HG02571 (cell line): Measurements from ENCODE around the gene USP21.
A peak's percentile ranks its signal among the peaks of the same experiment; 100 is the strongest.

ENCODE experiments used
- ATAC-seq: cut with Tn5 transposase; IDR thresholded peaks from one replicate; pipeline ENCODE4 v1.9.1; 2021; ENCODE audit warnings: mild to moderate bottlenecking, moderate library complexity; ENCODE audit not compliant: unreplicated experiment

The USP21 gene

GRCh38 chr1:161192476-161193465 is 33.5 kb downstream of the USP21 start:
- no peak for ATAC-seq

GRCh38 chr1:161193561-161194235 is 34.4 kb downstream of the USP21 start:
- no peak for ATAC-seq

- no peak for ATAC-seq
Observed at GRCh38 chr1:161195171-161195570, 35.9 kb downstream of the USP21 start.

- no peak for ATAC-seq
Observed at GRCh38 chr1:161196111-161196510, 36.8 kb downstream of the USP21 start.

- ATAC-seq: no peak
Observed at GRCh38 chr1:161196521-161197451, 37.5 kb downstream of the USP21 start.

- ATAC-seq: no peak
Observed at GRCh38 chr1:161197560-161198193, 38.4 kb downstream of the USP21 start.

- ATAC-seq: no peak
Observed at GRCh38 chr1:161198194-161198896, 39.0 kb downstream of the USP21 start.

- no peak for ATAC-seq
Observed at GRCh38 chr1:161198897-161199431, 39.7 kb downstream of the USP21 start, which contains the start of gene ADAMTS4. TSS of gene ADAMTS4 (minus strand) at chr1:161199054. CDS start at chr1:161198627, 427 bp downstream.

GRCh38 chr1:161199506-161200139 is 40.3 kb downstream of the USP21 start:
- ATAC-seq: no peak

GRCh38 chr1:161200421-161200991 is 41.2 kb downstream of the USP21 start:
- ATAC-seq: no peak

GRCh38 chr1:161200992-161201835 is 41.9 kb downstream of the USP21 start:
- ATAC-seq: no peak

- ATAC-seq: peak; percentile 96
Observed at GRCh38 chr1:161201836-161202712, 42.8 kb downstream of the USP21 start, which contains the start of gene NDUFS2. TSS of gene NDUFS2 (plus strand) at chr1:161202367. CDS start at chr1:161202386, 19 bp downstream.

- no peak for ATAC-seq
Observed at GRCh38 chr1:161206411-161207140, 47.3 kb downstream of the USP21 start.

GRCh38 chr1:161207173-161207572 is 47.9 kb downstream of the USP21 start:
- no peak for ATAC-seq

- no peak for ATAC-seq
Observed at GRCh38 chr1:161209790-161210409, 50.6 kb downstream of the USP21 start.
